Embryonic facial prominence (tissue), 1 donor: ENCODE measurements around the gene PTCD1.
A peak's percentile ranks its signal among the peaks of the same experiment; 100 is the strongest.
"Not testable (repeated sequence)": the region's sequence is repeated elsewhere in the genome, so short reads cannot be mapped to it uniquely, and the experiment has no call there.

ENCODE experiments used
- DNase-seq: peaks from one replicate; pipeline ENCODE4 v3.0.0-alpha.2; 2016; ENCODE audit errors: extremely low spot score

PTCD1 gene

DNA sequence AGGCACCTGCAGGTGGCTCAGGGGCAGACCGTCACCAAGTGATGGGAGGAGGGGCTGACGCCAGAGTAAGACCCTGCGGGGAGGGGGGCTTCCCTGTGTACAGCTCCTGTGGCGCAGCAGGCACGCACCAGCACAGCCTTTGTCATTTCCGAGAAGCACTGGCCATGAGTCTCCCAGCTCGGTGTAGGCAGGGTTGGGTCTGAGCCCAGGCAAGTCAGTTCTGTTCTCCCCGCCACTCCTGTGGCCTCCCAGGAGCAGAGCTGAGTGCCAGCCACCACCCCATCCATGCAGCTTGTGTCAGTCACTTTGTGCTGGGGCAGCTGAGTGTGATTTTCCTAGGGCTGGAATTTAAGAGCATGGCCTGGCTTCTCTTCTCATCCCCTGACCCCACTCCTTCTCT is 13.3 kb upstream of the PTCD1 start:
- no peak for DNase-seq

DNA sequence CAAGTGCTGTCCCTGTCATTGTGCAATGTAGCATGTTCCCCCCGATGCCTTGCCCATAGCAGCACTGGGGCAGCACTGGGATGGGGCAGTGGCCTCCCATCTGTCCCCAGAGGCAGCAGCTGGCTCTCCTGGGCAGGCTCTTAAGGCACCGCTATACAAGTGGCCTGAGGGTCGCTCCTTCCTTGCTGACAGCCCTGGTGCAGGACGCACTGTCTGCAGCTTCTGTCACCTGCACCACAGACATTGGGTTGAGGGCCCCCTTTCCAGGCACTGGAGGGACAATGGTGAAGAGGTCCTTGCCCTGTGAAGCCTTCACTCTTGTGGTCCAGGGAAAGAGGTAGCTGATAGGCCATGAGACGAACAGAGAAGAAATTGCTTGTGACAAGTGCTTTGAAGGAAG is 10.7 kb upstream of the PTCD1 start:
- DNase-seq: peak; percentile 70

GRCh38 chr7:99448855-99449254 is 10.3 kb upstream of the PTCD1 start:
- no peak for DNase-seq

DNA sequence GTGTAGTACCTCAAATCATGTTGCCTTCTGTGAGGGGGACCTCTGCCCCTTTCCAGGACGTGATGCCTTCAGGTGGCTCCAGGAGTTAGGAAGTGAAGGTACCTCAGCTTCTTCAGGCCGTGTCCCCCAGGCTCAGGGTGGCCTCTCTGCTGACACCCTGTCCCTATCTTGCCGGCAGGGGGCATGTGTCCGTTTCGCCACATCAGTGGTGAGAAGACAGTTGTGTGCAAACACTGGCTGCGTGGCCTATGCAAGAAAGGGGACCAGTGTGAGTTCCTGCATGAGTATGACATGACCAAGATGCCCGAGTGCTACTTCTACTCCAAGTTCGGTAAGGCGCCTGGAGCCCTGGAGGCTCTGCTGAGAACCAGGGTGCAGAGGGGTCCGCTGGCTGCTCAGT is 9.3 kb upstream of the PTCD1 start:
- DNase-seq: no peak

GRCh38 chr7:99446096-99446495 is 7.5 kb upstream of the PTCD1 start:
- DNase-seq: no peak

DNA sequence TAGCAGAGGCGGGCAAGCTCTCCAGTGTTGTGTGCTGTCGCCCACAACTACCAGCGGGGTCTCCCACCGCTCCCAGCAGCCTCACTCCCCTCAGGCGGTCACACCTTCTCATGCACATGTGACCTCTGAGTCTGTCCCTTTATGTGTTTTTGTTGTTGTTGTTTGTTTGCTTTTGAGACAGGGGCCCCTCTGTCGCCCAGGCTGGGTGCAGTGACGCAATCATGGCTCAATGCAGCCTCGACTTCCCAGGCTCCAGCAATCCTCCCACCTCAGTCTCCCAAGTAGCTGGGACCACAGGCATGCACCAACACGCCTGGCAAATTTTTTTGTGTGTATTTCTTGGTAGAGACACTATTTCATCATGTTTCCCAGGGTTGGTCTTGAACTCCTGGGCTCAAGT is 1.6 kb upstream of the PTCD1 start:
- no peak for DNase-seq

DNA sequence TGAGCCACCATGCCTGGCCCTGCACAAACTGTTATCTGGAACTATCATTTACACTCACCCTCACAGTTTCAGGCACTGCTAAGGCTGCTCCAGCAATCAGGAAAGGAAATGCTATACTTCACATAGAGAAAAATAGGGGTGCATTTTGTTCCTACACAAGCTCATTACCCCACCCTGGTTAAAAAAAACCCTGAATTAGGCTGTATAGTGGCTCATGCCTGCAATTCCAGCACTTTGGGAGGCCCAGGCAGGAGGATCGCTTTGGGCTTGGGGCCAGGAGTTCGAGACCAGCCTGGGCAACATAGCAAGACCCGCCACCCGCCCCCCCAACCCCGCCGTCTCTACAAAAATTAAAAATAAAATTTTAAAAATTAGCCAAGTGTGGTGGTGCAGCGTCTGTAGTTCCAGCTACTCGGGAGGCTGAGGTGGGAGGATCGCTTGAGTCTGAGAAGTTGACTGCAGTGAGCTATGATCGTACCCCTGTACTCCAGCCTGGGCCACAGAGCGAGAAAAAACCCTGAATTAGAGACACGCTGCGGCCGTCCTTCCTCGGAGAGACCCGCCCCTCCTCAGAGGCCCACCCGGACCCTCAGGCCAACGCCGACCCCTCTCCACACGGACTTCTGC is 539 bp downstream of the PTCD1 start:
- no peak for DNase-seq

GRCh38 chr7:99433158-99433557 is 5.4 kb downstream of the PTCD1 start:
- DNase-seq: no peak

DNA sequence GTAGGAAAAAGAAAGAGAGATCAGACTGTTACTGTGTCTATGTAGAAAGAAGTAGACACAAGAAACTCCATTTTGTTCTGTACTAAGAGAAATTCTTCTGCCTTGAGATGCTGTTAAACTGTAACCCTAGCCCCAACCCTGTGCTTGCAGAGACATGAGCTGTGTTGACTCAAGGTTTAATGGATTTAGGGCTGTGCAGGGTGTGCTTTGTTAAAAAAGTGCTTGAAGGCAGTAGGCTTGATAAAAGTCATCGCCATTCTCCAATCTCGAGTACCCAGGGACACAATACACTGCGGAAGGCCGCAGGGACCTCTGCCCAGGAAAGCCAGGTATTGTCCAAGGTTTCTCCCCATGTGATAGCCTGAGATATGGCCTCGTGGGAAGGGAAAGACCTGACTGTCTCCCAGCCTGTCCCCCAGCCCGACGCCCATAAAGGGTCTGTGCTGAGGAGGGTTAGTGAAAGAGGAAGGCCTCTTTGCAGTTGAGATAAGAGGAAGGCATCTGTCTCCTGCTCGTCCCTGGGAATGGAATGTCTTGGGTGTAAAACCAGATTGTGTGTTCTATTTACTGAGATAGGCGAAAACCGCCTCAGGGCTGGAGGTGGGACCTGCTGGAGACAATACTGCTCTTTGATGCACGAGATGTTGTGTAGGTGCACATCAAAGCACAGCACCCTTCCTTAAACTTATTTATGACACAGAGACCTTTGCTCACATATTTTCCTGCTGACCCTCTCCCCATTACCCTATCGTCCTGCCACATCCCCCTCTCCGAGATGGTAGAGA is 6.7 kb downstream of the PTCD1 start:
- DNase-seq: not testable (repeated sequence)

DNA sequence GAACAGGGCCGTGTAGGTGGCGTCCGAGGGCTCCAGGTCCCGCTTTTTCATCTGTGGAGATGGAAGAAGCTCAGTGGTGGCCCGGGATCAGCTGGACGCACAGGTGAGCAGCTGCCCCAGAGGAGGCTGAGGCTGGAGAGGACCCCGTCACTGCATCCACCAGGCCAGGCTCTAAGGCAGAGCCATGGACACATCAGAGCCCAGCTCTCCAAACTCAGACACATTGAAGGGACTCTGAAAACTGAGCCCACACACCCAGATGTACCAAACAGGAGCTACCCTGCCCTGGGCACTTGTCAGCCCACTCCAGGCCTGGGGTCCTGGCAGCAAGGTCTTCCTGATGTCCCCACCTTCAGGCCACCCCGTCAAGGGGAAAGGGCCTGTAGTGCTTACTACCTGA is 8.8 kb downstream of the PTCD1 start:
- no peak for DNase-seq

DNA sequence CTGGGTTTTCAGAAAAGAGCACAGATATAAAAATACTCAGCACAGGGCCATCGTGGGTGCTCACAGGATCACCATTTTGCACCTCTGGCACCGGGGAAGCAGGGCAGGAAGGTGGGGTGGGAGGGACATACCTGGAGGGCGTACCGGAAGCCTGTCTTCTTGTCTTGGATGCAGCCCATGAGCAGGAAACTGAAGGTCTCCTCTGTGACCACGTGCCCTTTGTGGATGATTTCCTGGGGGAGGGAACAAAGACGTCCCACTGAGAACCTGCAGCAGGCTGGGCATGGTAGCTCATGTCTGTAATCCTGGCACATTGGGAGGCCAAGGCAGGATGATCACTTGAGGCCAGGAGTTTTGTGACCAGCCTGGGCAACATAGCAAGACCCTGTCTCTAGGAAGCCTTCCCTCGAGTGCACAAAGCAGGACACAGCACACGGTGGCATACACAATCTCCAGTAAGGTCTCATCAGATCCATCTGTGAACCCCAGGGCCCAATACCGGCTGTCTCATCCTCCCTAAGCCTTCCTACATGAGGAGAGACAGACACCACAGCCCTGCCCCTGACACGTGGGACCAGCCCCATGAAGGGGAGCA is 9.5 kb downstream of the PTCD1 start:
- DNase-seq: no peak

- no peak for DNase-seq
Observed at GRCh38 chr7:99424932-99425730, 13.5 kb downstream of the PTCD1 start.

- no peak for DNase-seq
Observed at GRCh38 chr7:99422625-99423024, 16.0 kb downstream of the PTCD1 start.

GRCh38 chr7:99422186-99422585 is 16.4 kb downstream of the PTCD1 start:
- DNase-seq: no peak

DNA sequence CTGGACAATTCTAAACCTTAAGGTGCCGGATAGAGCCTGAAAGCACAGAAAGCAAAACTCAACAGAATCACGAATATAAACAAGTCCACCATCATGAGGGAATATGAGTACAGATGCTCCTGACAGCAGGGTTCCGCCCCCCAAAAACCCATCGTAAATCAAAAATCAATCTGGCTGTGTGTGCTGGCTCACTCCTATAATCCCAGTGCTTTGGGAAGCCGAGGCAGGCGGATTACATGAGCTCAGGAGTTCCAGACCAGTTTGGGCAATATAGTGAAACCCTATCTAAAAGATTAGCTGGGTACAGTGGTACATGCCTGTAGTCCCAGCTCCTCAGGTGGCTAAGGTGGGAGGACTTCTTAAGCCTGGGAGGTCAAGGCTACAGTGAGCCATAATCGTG is 17.6 kb downstream of the PTCD1 start:
- no peak for DNase-seq

DNA sequence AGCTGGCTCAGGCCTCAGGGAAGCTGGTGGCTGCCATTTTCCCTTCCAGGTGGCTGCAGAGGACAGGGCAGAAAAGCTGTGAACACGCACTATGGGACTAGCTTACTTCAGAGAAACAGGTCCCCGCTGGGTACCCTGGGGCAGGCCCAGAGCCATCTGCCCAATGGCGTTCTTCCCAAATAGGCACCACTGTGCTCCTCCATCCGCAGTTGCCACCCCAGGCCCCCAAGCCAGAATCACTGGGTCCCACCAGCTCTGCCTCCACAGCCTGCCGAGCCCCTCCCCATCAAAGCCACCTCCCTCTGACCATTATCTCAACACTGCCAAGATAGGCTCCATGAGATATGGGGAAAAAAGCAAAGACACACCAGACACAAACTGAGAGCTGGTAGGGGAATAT is 18.4 kb downstream of the PTCD1 start:
- DNase-seq: no peak

DNA sequence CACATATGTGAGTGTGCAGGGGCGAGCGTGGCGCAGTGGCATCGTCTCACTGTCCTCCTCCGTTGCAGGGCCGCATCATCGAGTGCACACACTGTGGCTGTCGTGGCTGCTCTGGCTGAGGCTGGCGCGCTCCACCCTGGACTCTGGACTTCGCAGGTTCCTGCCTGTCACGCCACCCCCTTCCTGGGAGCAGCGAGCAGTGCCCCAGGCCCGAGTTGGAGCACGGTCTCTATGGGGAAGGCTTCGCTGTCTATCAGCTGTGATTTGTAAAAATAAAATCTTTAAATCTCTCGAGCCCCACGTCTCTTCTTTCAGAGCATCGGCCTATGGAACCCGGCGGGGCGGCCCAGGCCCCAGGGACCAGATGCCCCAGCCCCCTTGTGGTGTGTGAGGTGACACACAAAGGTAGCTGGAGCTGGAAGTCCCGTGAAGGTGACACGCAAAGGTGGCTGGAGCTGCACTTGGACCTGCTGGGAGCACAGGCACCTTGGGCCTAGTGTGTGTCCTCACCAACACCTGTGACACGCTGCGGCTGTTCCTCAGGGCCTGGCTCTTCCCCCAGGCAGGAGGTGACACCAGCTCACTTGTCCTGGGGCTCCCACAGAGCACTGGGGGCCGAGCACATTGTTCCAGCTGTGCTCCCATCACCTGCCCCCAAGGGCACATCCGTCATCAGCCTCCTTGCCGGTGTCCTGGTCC is 19.1 kb downstream of the PTCD1 start:
- no peak for DNase-seq

DNA sequence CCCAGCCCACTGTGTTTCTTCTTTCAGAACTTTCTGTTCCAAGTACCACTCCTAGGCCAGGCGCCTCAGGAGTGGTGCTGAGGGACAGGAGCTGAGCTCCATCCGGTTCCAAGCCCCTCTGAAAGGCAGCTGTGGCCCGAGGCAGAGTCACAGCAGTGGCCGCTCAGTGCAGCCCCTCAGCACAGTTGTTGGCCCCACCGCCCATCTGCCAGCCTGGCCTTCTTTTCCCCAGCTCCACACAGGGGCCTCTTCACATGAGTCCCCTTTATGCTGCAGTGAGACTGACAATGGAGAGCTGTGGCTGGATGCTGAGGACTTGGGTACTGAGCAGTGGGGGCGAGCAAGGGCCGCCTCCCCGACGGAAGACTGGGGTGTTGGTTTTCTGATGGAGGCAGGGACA is 20.3 kb downstream of the PTCD1 start:
- DNase-seq: no peak

DNA sequence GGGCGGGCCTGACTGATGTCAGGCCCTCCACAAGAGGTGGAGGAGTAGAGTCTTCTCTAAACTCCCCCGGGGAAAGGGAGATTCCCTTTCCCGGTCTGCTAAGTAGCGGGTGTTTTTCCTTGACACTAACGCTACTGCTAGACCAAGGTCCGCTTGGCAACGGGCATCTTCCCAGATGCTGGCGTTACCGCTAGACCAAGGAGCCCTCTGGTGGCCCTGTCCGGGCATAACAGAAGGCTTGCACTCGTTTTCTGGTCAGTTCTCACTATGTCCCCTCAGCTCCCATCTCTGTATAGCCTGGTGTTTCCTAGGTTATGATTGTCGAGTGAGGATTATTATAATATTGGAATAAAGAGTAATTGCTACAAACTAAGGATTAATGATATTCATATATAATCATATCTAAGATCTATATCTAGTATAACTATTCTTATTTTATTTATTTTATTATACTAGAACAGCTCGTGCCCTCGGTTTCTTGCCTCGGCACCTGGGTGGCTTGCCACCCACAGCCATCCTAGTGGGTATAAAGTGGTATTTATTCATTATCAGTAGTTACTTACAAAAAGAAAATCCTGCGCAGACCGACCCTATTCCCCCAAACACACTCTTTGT is 23.0 kb downstream of the PTCD1 start:
- DNase-seq: not testable (repeated sequence)

DNA sequence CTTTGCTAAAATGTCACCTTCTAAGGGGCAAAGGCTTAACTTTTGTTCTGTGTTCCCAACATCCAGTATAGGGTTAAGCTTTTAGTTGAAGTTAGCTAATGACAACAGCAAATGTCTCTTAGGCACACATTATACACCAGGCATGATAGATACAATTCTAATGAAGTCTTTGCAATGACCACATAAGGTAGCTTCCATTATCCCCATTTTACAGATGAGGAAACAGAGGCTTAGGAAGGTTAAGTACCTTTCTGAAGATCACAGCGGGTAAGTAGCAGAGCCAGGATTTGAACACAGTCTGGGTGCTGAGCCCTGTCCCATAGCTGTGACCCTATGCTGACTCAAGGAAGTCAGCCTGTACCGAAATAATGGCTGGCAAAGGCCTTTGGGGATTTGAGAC is 28.0 kb downstream of the PTCD1 start:
- no peak for DNase-seq

DNA sequence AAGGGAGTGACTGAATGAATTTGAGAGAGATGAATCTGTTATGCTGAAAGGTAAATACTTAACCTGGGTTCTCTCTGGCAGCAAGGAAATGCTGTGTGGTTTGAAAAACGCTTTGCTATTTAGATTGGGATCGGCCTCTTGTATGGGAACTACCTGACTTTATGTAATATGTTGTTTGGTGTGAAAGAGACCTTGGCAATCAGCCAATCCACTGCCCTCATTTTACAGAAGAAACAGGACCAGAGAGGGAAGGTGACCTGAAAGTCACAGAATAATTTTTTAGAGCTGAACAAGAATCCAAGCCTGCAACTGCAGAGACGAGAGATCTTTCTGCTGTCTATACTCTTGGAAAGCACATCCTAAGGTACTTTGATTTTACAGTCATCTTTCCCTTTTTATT is 28.8 kb downstream of the PTCD1 start:
- DNase-seq: no peak
